SU-DHL-6 (cell line): ENCODE measurements around the gene MRPL34.

ENCODE experiments used
- H2AFZ ChIP-seq: fragments of 200-600 bp; sonication (generic); 2 replicates; pipeline ENCODE4 v1.6.1; 2014; ENCODE audit warnings: low read depth, mild to moderate bottlenecking, moderate library complexity, mixed read lengths, antibody characterized with exemption, low read length; ENCODE audit not compliant: severe bottlenecking
- H3F3A ChIP-seq: fragments of 200-600 bp; shearing (Covaris generic); 2 replicates; pipeline ENCODE4 v1.6.0; 2016; ENCODE audit warnings: antibody characterized with exemption, mild to moderate bottlenecking; ENCODE audit not compliant: insufficient read depth
- H3K27ac ChIP-seq: fragments of 200-600 bp; sonication (generic); 2 replicates; pipeline ENCODE4 v1.5.1; 2016; ENCODE audit warnings: low read depth, mild to moderate bottlenecking, low read length, moderate library complexity, mixed read lengths
- H3K27me3 ChIP-seq: fragments of 200-600 bp; sonication (generic), shearing (Covaris generic); 2 replicates; pipeline ENCODE4 v1.6.0; 2014; ENCODE audit warnings: mild to moderate bottlenecking, low read length
- H3K36me3 ChIP-seq: fragments of 200-600 bp; sonication (generic); 2 replicates; pipeline ENCODE4 v1.6.1; 2014; ENCODE audit warnings: mild to moderate bottlenecking, low read length, mixed read lengths
- H3K4me2 ChIP-seq: fragments of 300-600, 200-600 bp; shearing (Covaris generic), sonication (generic); 2 replicates; pipeline ENCODE4 v1.6.0; 2014; ENCODE audit warnings: low read length, low read depth, mild to moderate bottlenecking; ENCODE audit not compliant: poor library complexity, severe bottlenecking
- H3K4me3 ChIP-seq: fragments of 200-600 bp; sonication (generic); 2 replicates; pipeline ENCODE4 v1.5.1; 2014; ENCODE audit warnings: antibody characterized with exemption, low read length, mild to moderate bottlenecking, mixed read lengths; ENCODE audit not compliant: insufficient read depth, poor library complexity, severe bottlenecking
- H3K79me2 ChIP-seq: fragments of 200-600 bp; sonication (generic); 2 replicates; pipeline ENCODE4 v1.6.1; 2014; ENCODE audit warnings: mild to moderate bottlenecking, low read length, moderate library complexity; ENCODE audit not compliant: insufficient read depth
- H3K9ac ChIP-seq: fragments of 200-600 bp; sonication (generic); 2 replicates; pipeline ENCODE4 v1.7.0; 2014; ENCODE audit warnings: mild to moderate bottlenecking, low read length
- H3K9me2 ChIP-seq: fragments of 200-600 bp; sonication (generic); replicated peaks from 2 replicates; pipeline ENCODE4 v1.6.1; 2014; ENCODE audit warnings: low read length; ENCODE audit not compliant: insufficient read depth
- H3K9me3 ChIP-seq: fragments of 200-600 bp; sonication (generic); 2 replicates; pipeline ENCODE4 v1.6.1; 2014; ENCODE audit warnings: low read length, mixed read lengths; ENCODE audit not compliant: insufficient read depth
- H4K20me1 ChIP-seq: fragments of 200-600 bp; sonication (generic); 2 replicates; pipeline ENCODE4 v1.6.1; 2014; ENCODE audit warnings: low read depth, mild to moderate bottlenecking, antibody characterized with exemption, low read length, moderate library complexity, mixed read lengths
- CTCF ChIP-seq: fragments of 200-600 bp; sonication (generic); IDR thresholded peaks from one replicate; pipeline ENCODE4 v1.5.1; 2017; ENCODE audit warnings: antibody characterized with exemption, mild to moderate bottlenecking, low read length, moderate library complexity; ENCODE audit not compliant: insufficient read depth, poor library complexity, severe bottlenecking
- EZH2phosphoT487 ChIP-seq: fragments of 200-600 bp; sonication (generic), shearing (Covaris generic); conservative IDR thresholded peaks from 2 replicates; pipeline ENCODE4 v1.6.1; 2018; ENCODE audit warnings: mild to moderate bottlenecking, antibody characterized with exemption, low read length, moderate library complexity, mixed read lengths

MRPL34 gene

GRCh38 chr19:17325881-17326594 is 20.4 kb downstream of the MRPL34 start:
- Histone ChIP-seq H3K27me3 (no peaks in the 10 kb centered on the region), H3K9me3 (no peaks in the 10 kb centered on the region), H3K79me2 (no peaks in the 10 kb centered on the region), H3F3A (peaks cover 3% of the 10 kb centered on the region; the same call in 1 of the 2 replicates), H3K36me3 (no peaks in the 10 kb centered on the region), H3K9ac (no peak overlapping the region), H3K4me2 (no peak overlapping the region), H3K4me3 (no peak overlapping the region), H2AFZ (no peak overlapping the region), H3K9me2 (no peaks in the 10 kb centered on the region), H4K20me1 (no peaks in the 10 kb centered on the region), H3K27ac (no peak overlapping the region)
- no peak for TF ChIP-seq CTCF
- TF ChIP-seq EZH2phosphoT487 = no peak

- Histone ChIP-seq H3K9me3 (no peaks in the 10 kb centered on the region), H2AFZ (no peak overlapping the region), H3K9me2 (no peaks in the 10 kb centered on the region), H3K36me3 (no peaks in the 10 kb centered on the region), H3K27ac (no peak overlapping the region), H3K9ac (no peak overlapping the region), H3K79me2 (no peaks in the 10 kb centered on the region), H4K20me1 (no peaks in the 10 kb centered on the region), H3K4me3 (no peak overlapping the region), H3F3A (peaks cover 7% of the 10 kb centered on the region; the same call in 1 of the 2 replicates), H3K4me2 (no peak overlapping the region), H3K27me3 (no peaks in the 10 kb centered on the region)
- TF ChIP-seq CTCF (no peak), EZH2phosphoT487 (no peak)
Observed at GRCh38 chr19:17326595-17326966, 20.9 kb downstream of the MRPL34 start.

- Histone ChIP-seq H3K9me3 (no peaks in the 10 kb centered on the region), H3K9me2 (no peaks in the 10 kb centered on the region), H3K27me3 (no peaks in the 10 kb centered on the region), H3F3A (peaks cover 7% of the 10 kb centered on the region; the same call in 1 of the 2 replicates), H3K79me2 (no peaks in the 10 kb centered on the region), H2AFZ (no peak overlapping the region), H3K9ac (no peak overlapping the region), H3K4me2 (no peak overlapping the region), H3K27ac (no peak overlapping the region), H3K36me3 (no peaks in the 10 kb centered on the region), H3K4me3 (no peak overlapping the region), H4K20me1 (no peaks in the 10 kb centered on the region)
- TF ChIP-seq CTCF (no peak), EZH2phosphoT487 (no peak)
Observed at GRCh38 chr19:17327068-17327653, 21.5 kb downstream of the MRPL34 start.
